Hematopoietic multipotent progenitor cell treated with erythropoietin and hydrocortisone succinate and interleukin-3 and kit ligand, for 17 days (in vitro differentiated cells): ENCODE measurements around the gene ADGRG1.
"Not testable (repeated sequence)": the region's sequence is repeated elsewhere in the genome, so short reads cannot be mapped to it uniquely, and the experiment has no call there.

Source experiments
- DNase-seq: peaks from one replicate; pipeline ENCODE4 v3.0.0-alpha.2; 2015; ENCODE audit warnings: low spot score

ADGRG1 gene

GRCh38 chr16:57666353-57667047 lies 38.1 kb downstream of the ADGRG1 start:
- DNase-seq = no peak

GRCh38 chr16:57667048-57667525 lies 38.7 kb downstream of the ADGRG1 start:
- no peak for DNase-seq

- no peak for DNase-seq
These were observed 39.3 kb downstream of the ADGRG1 start for GRCh38 chr16:57667526-57668262.

- no peak for DNase-seq
These were observed 39.8 kb downstream of the ADGRG1 start, which contains the start of gene ADGRG3 for GRCh38 chr16:57668263-57668571. Gene ADGRG3, plus strand, starts transcription at chr16:57668306. Its CDS starts 42 bp downstream, at chr16:57668348.

GRCh38 chr16:57668630-57669475 lies 40.4 kb downstream of the ADGRG1 start:
- no peak for DNase-seq

- no peak for DNase-seq
These were observed 41.2 kb downstream of the ADGRG1 start for GRCh38 chr16:57669476-57670162.

- DNase-seq = no peak
These were observed 41.8 kb downstream of the ADGRG1 start for GRCh38 chr16:57670196-57670595.

- DNase-seq = not testable (repeated sequence)
These were observed 43.0 kb downstream of the ADGRG1 start for GRCh38 chr16:57671451-57671850.

- no peak for DNase-seq
These were observed 44.0 kb downstream of the ADGRG1 start for GRCh38 chr16:57672416-57672815.

- DNase-seq = no peak
These were observed 44.4 kb downstream of the ADGRG1 start for GRCh38 chr16:57672824-57673223.

- DNase-seq = no peak
These were observed 47.5 kb downstream of the ADGRG1 start for GRCh38 chr16:57675741-57676551.

GRCh38 chr16:57676553-57677085 lies 48.2 kb downstream of the ADGRG1 start:
- DNase-seq = no peak

GRCh38 chr16:57677622-57678369 lies 49.4 kb downstream of the ADGRG1 start:
- no peak for DNase-seq

GRCh38 chr16:57679016-57679415 lies 50.6 kb downstream of the ADGRG1 start:
- DNase-seq = no peak

- no peak for DNase-seq
These were observed 51.5 kb downstream of the ADGRG1 start for GRCh38 chr16:57679767-57680482.

GRCh38 chr16:57680842-57681375 lies 52.5 kb downstream of the ADGRG1 start:
- no peak for DNase-seq

- DNase-seq = no peak
These were observed 53.7 kb downstream of the ADGRG1 start for GRCh38 chr16:57681950-57682728.
